Peyer's patch (tissue), 4 donors: ENCODE data around the gene FILIP1L.

Experiments
- CTCF ChIP-seq, 6 experiments: fragments of 450-650 bp in 4 of 6; fragments of 200-600 bp in 2 of 6; sonication (generic) in 1 of 6; IDR thresholded peaks; one replicate each; pipeline ENCODE4 v1.5.1; 2017 to 2019; ENCODE audit warnings: antibody characterized with exemption in 6 of 6, mild to moderate bottlenecking in 3 of 6, moderate library complexity in 1 of 6
- POLR2A ChIP-seq, 2 donors: fragments of 450-650 bp; IDR thresholded peaks; one replicate each; pipeline ENCODE4 v1.5.1; 2017; ENCODE audit warnings: antibody characterized with exemption in 2 of 2, mild to moderate bottlenecking in 2 of 2, moderate library complexity in 2 of 2

- no peak for TF ChIP-seq CTCF (IDR thresholded peaks at IDR 0.05)
- TF ChIP-seq POLR2A (IDR thresholded peaks at IDR 0.05), result no peak
These were observed 144.1 kb downstream of the FILIP1L start for GRCh38 chr3:99970198-99970597.
